ENCODE data around the gene ACTR8. TPM values are rescaled to one million over a fixed set of nuclear protein-coding genes. Genes with fewer than 3 reads are reported as not detected.

ACTR8 gene
- total RNA-seq, 1 donor from 2014 or later: 27.7 TPM

Other genes with a start within 250 kb of the ACTR8 start
- 0.99 TPM for gene CHDH, start 35.7 kb downstream of the ACTR8 start, total RNA-seq
- 1.4 TPM for gene IL17RB, start 35.6 kb downstream of the ACTR8 start, total RNA-seq
- 69.8 TPM for gene SELENOK, start 9.7 kb upstream of the ACTR8 start, total RNA-seq
- 1.2 TPM for gene CACNA2D3, start 240.4 kb upstream of the ACTR8 start, total RNA-seq